SK-N-SH treated with all-trans-retinoic acid at 6 μM for 48 hours (cell line): Measurements from ENCODE around the gene RFX7.

ENCODE experiments used
- ATAC-seq: fragments of 200-7000 bp; cut with Tn5 transposase; 3 replicates; pipeline ENCODE4 v1.9.1; 2020; ENCODE audit warnings: mild to moderate bottlenecking, moderate library complexity
- BACH2 ChIP-seq: fragments of 250-450 bp; sonication (Bioruptor Pico); IDR thresholded peaks from 2 replicates; pipeline ENCODE4 v1.9.0; 2021; ENCODE audit warnings: mild to moderate bottlenecking, borderline replicate concordance
- CSDC2 ChIP-seq: fragments of 250-450 bp; sonication (Bioruptor Pico); IDR thresholded peaks from 2 replicates; pipeline ENCODE4 v1.5.0; 2020; ENCODE audit warnings: mild to moderate bottlenecking, moderate library complexity
- GLIS3 ChIP-seq: fragments of 250-450 bp; sonication (Bioruptor Pico); IDR thresholded peaks from 2 replicates; pipeline ENCODE4 v1.5.0; 2020; ENCODE audit warnings: mild to moderate bottlenecking, moderate library complexity
- OSR1 ChIP-seq: fragments of 250-450 bp; sonication (Bioruptor Pico); IDR thresholded peaks from 2 replicates; pipeline ENCODE4 v1.8.0; 2022; ENCODE audit warnings: moderate library complexity, mild to moderate bottlenecking, inconsistent platforms
- PPARA ChIP-seq: fragments of 250-450 bp; sonication (Bioruptor Pico); IDR thresholded peaks from 2 replicates; pipeline ENCODE4 v1.5.0; 2020; ENCODE audit warnings: mild to moderate bottlenecking, borderline replicate concordance
- RARB ChIP-seq: fragments of 250-450 bp; sonication (Bioruptor Pico); IDR thresholded peaks from 2 replicates; pipeline ENCODE4 v1.8.0; 2021; ENCODE audit warnings: mild to moderate bottlenecking, moderate library complexity
- SNAI2 ChIP-seq: fragments of 250-450 bp; sonication (Bioruptor Pico); IDR thresholded peaks from 2 replicates; pipeline ENCODE4 v1.5.0; 2020; ENCODE audit warnings: mild to moderate bottlenecking, moderate library complexity
- TCF4 ChIP-seq: fragments of 250-450 bp; sonication (Bioruptor Pico); IDR thresholded peaks from 2 replicates; pipeline ENCODE4 v1.8.0; 2021; ENCODE audit warnings: mild to moderate bottlenecking, moderate library complexity, borderline replicate concordance
- TOX ChIP-seq: fragments of 250-450 bp; sonication (Bioruptor Pico); IDR thresholded peaks from 2 replicates; pipeline ENCODE4 v1.8.0; 2021; ENCODE audit warnings: mild to moderate bottlenecking, moderate library complexity, borderline replicate concordance
- ZC3H10 ChIP-seq: fragments of 250-450 bp; sonication (Bioruptor Pico); IDR thresholded peaks from 2 replicates; pipeline ENCODE4 v1.5.1; 2021; ENCODE audit warnings: mild to moderate bottlenecking, moderate library complexity
- ZFP3 ChIP-seq: fragments of 250-450 bp; sonication (Bioruptor Pico); IDR thresholded peaks from 2 replicates; pipeline ENCODE4 v1.5.0; 2020; ENCODE audit warnings: mild to moderate bottlenecking, moderate library complexity
- ZFP30 ChIP-seq: fragments of 450-650 bp; formaldehyde crosslinking; IDR thresholded peaks from 2 replicates; pipeline ENCODE4 v1.5.0; 2022; ENCODE audit warnings: mild to moderate bottlenecking, moderate library complexity
- ZNF565 ChIP-seq: fragments of 450-650 bp; formaldehyde crosslinking; conservative IDR thresholded peaks from 2 replicates; pipeline ENCODE4 v1.5.0; 2020; ENCODE audit warnings: low read depth, mild to moderate bottlenecking, moderate library complexity
- ZNF70 ChIP-seq: fragments of 450-650 bp; formaldehyde crosslinking; IDR thresholded peaks from 2 replicates; pipeline ENCODE4 v1.5.0; 2020; ENCODE audit warnings: mild to moderate bottlenecking, moderate library complexity
- ZNF8 ChIP-seq: fragments of 450-650 bp; formaldehyde crosslinking; IDR thresholded peaks from 2 replicates; pipeline ENCODE4 v1.5.0; 2020; ENCODE audit warnings: mild to moderate bottlenecking, moderate library complexity
- TF ChIP-seq, protein P1 (sequence below): fragments of 250-450 bp; sonication (Bioruptor Pico); IDR thresholded peaks from 2 replicates; pipeline ENCODE4 v1.8.0; 2020; ENCODE audit warnings: mild to moderate bottlenecking, moderate library complexity, borderline replicate concordance
- TF ChIP-seq, protein P2 (sequence below): fragments of 250-450 bp; sonication (Bioruptor Pico); IDR thresholded peaks from 2 replicates; pipeline ENCODE4 v1.5.1; 2020; ENCODE audit warnings: low read depth, mild to moderate bottlenecking, moderate library complexity
- TF ChIP-seq, protein P3 (sequence below): fragments of 250-450 bp; sonication (Bioruptor Pico); IDR thresholded peaks from 2 replicates; pipeline ENCODE4 v1.5.0; 2020; ENCODE audit warnings: mild to moderate bottlenecking, moderate library complexity
- TF ChIP-seq, protein P4 (sequence below): fragments of 250-450 bp; sonication (Bioruptor Pico); IDR thresholded peaks from 2 replicates; pipeline ENCODE4 v1.5.1; 2021; ENCODE audit warnings: mild to moderate bottlenecking, moderate library complexity
- TF ChIP-seq, protein P5 (sequence below): fragments of 250-450 bp; sonication (Bioruptor Pico); IDR thresholded peaks from 2 replicates; pipeline ENCODE4 v1.8.0; 2021; ENCODE audit warnings: low read depth, mild to moderate bottlenecking, moderate library complexity, borderline replicate concordance

The RFX7 gene

DNA sequence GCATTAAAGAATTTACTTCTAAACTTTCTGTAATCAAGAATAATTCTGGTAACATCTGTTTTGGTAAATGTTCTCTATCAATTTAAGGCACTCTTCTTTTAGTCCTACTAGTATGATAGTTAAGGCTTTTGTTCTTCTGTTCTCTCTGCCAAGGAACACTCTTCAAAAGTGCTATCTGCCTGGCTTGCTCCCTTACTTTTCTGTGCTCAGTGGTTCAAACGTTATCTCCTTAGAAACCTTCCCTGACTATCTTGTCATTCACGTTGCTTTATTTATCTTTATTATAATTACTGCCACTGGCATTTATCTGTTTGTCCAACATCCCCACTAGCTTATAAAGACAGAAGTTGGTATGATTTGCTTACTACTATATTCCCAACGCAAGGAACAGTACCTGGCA, 59.2 kb downstream of the RFX7 start:
- ATAC-seq, result no peak
- TF ChIP-seq ZNF70 (CRISPR knock-in tag) (no peak), CSDC2 (CRISPR knock-in tag) (no peak), PPARA (no peak), TCF4 (CRISPR knock-in tag) (no peak), TOX (CRISPR knock-in tag) (no peak), ZFP30 (CRISPR knock-in tag) (no peak), ZFP3 (CRISPR knock-in tag) (no peak), SNAI2 (no peak), ZNF565 (CRISPR knock-in tag) (no peak), ZC3H10 (CRISPR knock-in tag) (no peak), GLIS3 (CRISPR knock-in tag) (no peak), RARB (CRISPR knock-in tag) (no peak), OSR1 (CRISPR knock-in tag) (no peak), BACH2 (CRISPR knock-in tag) (no peak)
- TF ChIP-seq, protein P1, sequence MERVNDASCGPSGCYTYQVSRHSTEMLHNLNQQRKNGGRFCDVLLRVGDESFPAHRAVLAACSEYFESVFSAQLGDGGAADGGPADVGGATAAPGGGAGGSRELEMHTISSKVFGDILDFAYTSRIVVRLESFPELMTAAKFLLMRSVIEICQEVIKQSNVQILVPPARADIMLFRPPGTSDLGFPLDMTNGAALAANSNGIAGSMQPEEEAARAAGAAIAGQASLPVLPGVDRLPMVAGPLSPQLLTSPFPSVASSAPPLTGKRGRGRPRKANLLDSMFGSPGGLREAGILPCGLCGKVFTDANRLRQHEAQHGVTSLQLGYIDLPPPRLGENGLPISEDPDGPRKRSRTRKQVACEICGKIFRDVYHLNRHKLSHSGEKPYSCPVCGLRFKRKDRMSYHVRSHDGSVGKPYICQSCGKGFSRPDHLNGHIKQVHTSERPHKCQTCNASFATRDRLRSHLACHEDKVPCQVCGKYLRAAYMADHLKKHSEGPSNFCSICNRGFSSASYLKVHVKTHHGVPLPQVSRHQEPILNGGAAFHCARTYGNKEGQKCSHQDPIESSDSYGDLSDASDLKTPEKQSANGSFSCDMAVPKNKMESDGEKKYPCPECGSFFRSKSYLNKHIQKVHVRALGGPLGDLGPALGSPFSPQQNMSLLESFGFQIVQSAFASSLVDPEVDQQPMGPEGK, result no peak
- TF ChIP-seq, protein P2, sequence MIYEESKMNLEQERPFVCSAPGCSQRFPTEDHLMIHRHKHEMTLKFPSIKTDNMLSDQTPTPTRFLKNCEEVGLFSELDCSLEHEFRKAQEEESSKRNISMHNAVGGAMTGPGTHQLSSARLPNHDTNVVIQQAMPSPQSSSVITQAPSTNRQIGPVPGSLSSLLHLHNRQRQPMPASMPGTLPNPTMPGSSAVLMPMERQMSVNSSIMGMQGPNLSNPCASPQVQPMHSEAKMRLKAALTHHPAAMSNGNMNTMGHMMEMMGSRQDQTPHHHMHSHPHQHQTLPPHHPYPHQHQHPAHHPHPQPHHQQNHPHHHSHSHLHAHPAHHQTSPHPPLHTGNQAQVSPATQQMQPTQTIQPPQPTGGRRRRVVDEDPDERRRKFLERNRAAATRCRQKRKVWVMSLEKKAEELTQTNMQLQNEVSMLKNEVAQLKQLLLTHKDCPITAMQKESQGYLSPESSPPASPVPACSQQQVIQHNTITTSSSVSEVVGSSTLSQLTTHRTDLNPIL (CRISPR knock-in tag), result no peak
- TF ChIP-seq, protein P3, sequence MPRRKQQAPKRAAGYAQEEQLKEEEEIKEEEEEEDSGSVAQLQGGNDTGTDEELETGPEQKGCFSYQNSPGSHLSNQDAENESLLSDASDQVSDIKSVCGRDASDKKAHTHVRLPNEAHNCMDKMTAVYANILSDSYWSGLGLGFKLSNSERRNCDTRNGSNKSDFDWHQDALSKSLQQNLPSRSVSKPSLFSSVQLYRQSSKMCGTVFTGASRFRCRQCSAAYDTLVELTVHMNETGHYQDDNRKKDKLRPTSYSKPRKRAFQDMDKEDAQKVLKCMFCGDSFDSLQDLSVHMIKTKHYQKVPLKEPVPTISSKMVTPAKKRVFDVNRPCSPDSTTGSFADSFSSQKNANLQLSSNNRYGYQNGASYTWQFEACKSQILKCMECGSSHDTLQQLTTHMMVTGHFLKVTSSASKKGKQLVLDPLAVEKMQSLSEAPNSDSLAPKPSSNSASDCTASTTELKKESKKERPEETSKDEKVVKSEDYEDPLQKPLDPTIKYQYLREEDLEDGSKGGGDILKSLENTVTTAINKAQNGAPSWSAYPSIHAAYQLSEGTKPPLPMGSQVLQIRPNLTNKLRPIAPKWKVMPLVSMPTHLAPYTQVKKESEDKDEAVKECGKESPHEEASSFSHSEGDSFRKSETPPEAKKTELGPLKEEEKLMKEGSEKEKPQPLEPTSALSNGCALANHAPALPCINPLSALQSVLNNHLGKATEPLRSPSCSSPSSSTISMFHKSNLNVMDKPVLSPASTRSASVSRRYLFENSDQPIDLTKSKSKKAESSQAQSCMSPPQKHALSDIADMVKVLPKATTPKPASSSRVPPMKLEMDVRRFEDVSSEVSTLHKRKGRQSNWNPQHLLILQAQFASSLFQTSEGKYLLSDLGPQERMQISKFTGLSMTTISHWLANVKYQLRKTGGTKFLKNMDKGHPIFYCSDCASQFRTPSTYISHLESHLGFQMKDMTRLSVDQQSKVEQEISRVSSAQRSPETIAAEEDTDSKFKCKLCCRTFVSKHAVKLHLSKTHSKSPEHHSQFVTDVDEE (CRISPR knock-in tag), result no peak
- TF ChIP-seq, protein P4, sequence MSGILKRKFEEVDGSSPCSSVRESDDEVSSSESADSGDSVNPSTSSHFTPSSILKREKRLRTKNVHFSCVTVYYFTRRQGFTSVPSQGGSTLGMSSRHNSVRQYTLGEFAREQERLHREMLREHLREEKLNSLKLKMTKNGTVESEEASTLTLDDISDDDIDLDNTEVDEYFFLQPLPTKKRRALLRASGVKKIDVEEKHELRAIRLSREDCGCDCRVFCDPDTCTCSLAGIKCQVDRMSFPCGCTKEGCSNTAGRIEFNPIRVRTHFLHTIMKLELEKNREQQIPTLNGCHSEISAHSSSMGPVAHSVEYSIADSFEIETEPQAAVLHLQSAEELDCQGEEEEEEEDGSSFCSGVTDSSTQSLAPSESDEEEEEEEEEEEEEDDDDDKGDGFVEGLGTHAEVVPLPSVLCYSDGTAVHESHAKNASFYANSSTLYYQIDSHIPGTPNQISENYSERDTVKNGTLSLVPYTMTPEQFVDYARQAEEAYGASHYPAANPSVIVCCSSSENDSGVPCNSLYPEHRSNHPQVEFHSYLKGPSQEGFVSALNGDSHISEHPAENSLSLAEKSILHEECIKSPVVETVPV, result no peak
- TF ChIP-seq, protein P5, sequence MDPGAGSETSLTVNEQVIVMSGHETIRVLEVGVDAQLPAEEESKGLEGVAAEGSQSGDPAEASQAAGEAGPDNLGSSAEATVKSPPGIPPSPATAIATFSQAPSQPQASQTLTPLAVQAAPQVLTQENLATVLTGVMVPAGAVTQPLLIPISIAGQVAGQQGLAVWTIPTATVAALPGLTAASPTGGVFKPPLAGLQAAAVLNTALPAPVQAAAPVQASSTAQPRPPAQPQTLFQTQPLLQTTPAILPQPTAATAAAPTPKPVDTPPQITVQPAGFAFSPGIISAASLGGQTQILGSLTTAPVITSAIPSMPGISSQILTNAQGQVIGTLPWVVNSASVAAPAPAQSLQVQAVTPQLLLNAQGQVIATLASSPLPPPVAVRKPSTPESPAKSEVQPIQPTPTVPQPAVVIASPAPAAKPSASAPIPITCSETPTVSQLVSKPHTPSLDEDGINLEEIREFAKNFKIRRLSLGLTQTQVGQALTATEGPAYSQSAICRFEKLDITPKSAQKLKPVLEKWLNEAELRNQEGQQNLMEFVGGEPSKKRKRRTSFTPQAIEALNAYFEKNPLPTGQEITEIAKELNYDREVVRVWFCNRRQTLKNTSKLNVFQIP, result no peak

DNA sequence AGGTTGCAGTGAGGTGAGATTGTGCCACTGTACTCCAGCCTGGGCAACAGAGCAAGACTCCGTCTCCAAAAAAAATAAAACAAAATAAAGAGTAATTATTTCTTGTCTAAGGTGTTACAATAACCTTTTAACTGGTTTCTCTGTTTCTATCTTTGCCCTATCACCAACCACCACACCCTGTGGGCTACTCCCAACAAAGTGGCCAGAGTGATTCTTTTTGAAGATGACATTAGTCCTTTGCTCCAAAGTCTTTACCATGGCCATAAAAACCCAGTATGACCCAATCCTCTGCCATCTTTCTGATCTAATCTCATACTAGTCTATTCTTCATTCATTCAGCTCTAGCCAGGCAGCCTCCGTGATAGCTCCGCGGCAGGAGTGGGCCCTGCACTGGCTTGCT, 62.8 kb downstream of the RFX7 start:
- TF ChIP-seq, protein P5, result no peak
- TF ChIP-seq BACH2 (CRISPR knock-in tag), result no peak
- TF ChIP-seq, protein P1, result no peak
- TF ChIP-seq, protein P2 (CRISPR knock-in tag), result no peak
- no peak for TF ChIP-seq CSDC2 (CRISPR knock-in tag)
- no peak for TF ChIP-seq ZNF8 (CRISPR knock-in tag)
- no peak for TF ChIP-seq ZC3H10 (CRISPR knock-in tag)
- ATAC-seq, result no peak
